ENCODE results near the gene NUTM1. TPM values are rescaled to one million over a fixed set of nuclear protein-coding genes. Genes with fewer than 3 reads are reported as not detected.

The NUTM1 gene
- total and polyA plus RNA-seq, 2 of the 13 experiments (the other 11 are each of a cell fraction or from before 2014, with no cell fraction given), result not detected

GRCh38 chr15:34342737-34343575 is at the start of gene NUTM1, which contains the start of gene NOP10 (continued):
- TF ChIP-seq FOXK1 (CRISPR knock-in tag; IDR thresholded peaks at IDR 0.05; ENCODE audit: borderline replicate concordance, low read depth) (peak; percentile 73; the same call in 1 of the 2 replicates), SNRNP70 (IDR thresholded peaks at IDR 0.05; ENCODE audit: low read depth, low read length) (no peak), MYNN (CRISPR knock-in tag; IDR thresholded peaks at IDR 0.05; ENCODE audit: low read depth) (no peak), ZNF382 (CRISPR knock-in tag; IDR thresholded peaks at IDR 0.05; ENCODE audit: borderline replicate concordance) (no peak), ZNF362 (CRISPR knock-in tag; IDR thresholded peaks at IDR 0.05; ENCODE audit: borderline replicate concordance) (no peak), ZNF407 (CRISPR knock-in tag; IDR thresholded peaks at IDR 0.05; ENCODE audit: not compliant biosample characterization) (peak; percentile 26), ZNF878 (CRISPR knock-in tag; IDR thresholded peaks at IDR 0.05) (peak; percentile 75; the same call in 1 of the 2 replicates), LRRFIP1 (CRISPR knock-in tag; conservative IDR thresholded peaks at IDR 0.05) (no peak), AHR (CRISPR knock-in tag; IDR thresholded peaks at IDR 0.05) (no peak), TEAD3 (CRISPR knock-in tag; optimal IDR thresholded peaks at IDR 0.05; ENCODE audit: borderline replicate concordance) (peak; percentile 81), DBP (CRISPR knock-in tag; IDR thresholded peaks at IDR 0.05; ENCODE audit: not compliant biosample characterization) (no peak), HNRNPK (IDR thresholded peaks at IDR 0.05; ENCODE audit: low read depth, low read length, poor library complexity, severe bottlenecking) (no peak), ZMAT5 (CRISPR knock-in tag; IDR thresholded peaks at IDR 0.05; ENCODE audit: borderline replicate concordance, low read depth) (no peak)
